HPDE6-E6E7 (cell line): ENCODE measurements around the gene PRSS2.
"Not testable (repeated sequence)": the region's sequence is repeated elsewhere in the genome, so short reads cannot be mapped to it uniquely, and the experiment has no call there.

ENCODE experiments used
- DNase-seq: peaks from one replicate; pipeline ENCODE4 v3.0.0; 2011; ENCODE audit warnings: missing footprints; ENCODE audit errors: extremely low spot score

PRSS2 gene

GRCh38 chr7:142759433-142759832 is 11.3 kb upstream of the PRSS2 start:
- no peak for DNase-seq

DNA sequence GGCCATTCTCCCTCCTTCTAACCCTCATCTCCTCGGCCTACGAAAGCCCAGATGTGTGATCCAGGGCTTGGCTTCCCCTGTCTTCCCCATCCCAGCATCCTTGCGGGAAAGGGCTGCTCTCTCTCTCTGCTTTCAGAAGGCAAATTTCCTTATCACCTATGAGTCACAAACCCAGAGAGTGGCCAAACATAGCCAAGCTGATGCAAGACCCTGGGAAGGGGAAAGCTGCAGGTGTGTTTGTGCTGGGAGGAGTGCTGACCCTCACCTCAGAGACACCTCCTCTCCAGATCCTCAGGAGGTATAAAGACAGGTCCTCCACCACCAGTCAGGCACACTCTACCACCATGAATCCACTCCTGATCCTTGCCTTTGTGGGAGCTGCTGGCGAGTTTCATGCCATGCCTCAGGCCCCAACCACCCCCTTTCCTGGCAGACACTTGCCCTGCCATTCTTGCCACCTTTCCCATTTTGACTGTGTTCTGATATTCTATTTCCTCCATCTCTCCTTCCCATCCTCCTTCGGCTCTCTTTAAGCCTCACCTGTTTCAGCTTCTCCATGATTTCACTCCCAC is 10.6 kb upstream of the PRSS2 start:
- DNase-seq: no peak

DNA sequence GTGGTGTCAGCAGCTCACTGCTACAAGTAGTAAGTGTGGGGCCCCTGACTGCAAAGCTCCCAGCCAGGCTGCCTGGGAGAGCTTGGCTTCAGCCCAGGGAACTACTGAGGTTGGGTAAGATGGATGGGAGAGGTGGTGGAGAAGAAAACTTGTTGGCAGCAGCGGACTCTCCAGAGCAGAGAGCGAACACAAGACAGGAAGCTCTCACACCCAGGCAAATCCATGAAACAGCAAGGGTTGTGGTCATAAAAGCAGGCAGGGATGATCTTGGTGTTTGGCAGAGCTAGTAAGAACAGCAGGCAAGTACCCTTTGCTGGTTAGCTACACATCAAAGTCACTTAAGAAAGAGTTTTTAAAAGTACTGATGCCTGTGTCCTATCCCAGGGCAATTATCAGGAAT is 9.2 kb upstream of the PRSS2 start:
- DNase-seq: not testable (repeated sequence)

DNA sequence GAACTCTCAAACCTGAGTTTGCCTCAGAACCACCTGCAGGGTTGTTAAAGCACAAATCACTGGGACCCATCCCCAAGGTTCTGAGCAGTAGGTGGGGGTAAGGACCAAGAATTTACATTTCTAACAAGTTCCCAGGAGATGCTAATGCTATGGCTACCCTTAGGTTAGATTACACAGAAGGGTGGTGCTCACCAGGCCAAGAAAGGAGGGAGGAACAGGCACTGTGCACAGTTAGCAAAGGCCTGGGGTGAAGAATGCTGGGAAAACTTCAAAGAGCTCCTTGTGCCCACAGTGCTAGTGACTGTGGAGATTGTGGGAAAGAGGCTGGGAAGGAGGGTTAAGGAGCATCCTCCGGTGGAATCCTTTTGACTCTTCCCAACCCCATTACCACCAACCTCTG is 8.7 kb upstream of the PRSS2 start:
- no peak for DNase-seq

DNA sequence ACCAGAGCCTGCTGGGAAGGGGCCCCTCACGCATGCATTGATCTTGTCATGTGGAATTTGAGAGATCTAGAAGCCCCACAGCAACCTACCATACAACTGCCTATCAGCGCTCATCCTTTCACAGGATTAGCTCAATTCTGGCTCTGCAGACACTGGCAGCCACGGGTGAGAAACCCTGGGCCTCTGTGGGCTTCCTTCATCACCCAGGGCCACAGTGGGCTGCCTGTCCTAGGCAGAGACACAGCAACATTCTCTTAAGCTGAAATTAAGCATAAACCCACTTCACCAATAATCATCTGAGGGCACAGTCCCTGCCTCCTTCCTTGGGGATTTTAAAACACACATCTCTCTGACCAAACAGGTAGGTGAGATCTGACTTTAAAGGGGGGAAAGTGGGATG is 3.3 kb upstream of the PRSS2 start:
- no peak for DNase-seq

- DNase-seq: no peak
Observed at GRCh38 chr7:142767861-142768260, 2.9 kb upstream of the PRSS2 start.

GRCh38 chr7:142768885-142769284 is 1.9 kb upstream of the PRSS2 start:
- not testable (repeated sequence) for DNase-seq

- DNase-seq: no peak
Observed at GRCh38 chr7:142771353-142771723, 568 bp downstream of the PRSS2 start.

DNA sequence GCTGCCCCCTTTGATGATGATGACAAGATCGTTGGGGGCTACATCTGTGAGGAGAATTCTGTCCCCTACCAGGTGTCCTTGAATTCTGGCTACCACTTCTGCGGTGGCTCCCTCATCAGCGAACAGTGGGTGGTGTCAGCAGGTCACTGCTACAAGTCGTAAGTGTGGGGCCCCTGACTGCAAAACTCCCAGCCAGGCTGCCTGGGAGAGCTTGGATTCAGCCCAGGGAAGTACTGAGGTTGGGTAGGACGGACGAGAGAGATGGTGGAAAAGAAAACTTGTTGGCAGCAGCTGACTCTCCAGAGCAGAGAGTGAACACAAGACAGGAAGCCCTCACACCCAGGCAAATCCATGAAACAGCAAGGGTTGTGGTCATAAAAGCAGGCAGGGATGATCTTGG is 1.3 kb downstream of the PRSS2 start:
- no peak for DNase-seq

- no peak for DNase-seq
Observed at GRCh38 chr7:142772673-142773072, 1.9 kb downstream of the PRSS2 start.

GRCh38 chr7:142773230-142773629 is 2.5 kb downstream of the PRSS2 start:
- no peak for DNase-seq

DNA sequence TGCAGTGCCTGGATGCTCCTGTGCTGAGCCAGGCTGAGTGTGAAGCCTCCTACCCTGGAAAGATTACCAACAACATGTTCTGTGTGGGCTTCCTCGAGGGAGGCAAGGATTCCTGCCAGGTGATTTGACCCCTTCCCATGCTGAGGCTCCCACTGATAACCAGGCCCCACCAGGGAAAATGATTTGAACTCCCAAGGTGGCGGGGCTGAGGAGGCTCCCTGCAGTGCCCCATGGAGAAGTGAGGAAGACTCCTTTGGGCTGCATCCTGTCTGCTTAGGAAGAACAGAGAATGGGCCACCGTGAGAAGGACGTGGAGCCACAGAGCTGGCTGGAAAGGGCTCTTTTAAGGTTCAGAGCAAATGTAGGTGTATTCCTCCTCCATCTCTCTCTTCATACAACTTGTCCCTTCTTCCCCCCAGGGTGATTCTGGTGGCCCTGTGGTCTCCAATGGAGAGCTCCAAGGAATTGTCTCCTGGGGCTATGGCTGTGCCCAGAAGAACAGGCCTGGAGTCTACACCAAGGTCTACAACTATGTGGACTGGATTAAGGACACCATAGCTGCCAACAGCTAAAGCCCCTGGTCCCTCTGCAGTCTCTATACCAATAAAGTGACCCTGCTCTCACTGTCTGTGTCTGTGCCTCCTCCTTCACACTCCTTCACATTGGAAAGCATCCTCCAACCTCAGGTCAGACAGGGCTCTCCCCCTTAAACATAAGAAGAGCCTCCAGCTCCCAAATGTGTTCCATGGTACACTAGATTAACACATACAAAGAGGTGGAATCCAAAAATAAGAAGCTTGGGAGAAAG is 3.4 kb downstream of the PRSS2 start:
- no peak for DNase-seq

GRCh38 chr7:142774826-142775225 is 4.1 kb downstream of the PRSS2 start:
- no peak for DNase-seq

DNA sequence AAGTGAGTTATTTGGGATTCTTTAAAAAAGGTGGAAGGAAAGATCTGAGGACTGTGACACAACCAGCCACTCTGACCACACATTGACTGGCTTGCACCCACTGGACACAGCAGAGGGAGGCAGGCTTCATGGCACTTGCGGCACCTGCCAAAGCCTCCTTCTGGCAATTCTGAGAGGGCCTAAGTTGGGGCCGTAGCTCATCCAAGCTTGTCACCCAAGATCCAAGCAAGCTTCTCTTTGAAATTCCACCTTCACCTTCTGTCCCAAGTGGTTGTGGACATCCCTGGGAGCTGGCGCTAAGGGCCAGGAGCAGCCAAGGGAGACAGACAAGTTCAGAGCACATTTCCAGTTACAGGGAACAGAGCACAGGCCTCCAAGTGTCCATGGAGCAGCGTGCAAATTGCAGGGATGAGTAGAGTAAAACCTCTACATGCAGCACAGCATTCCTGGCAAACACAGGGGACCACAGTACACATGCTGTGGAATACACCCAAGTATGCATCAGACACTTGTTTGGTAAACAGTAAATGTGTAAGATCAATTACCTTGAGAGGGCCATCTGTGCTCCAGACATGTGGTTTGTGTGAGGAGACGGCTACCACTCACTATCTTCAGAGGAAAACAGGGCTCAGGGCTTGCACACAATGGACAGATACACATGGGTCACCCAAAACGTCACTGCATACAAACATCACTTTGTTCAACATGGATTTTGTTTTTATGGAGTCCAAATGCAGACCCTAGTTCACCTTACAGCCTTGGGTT is 4.8 kb downstream of the PRSS2 start:
- not testable (repeated sequence) for DNase-seq

- no peak for DNase-seq
Observed at GRCh38 chr7:142776206-142776844, 5.6 kb downstream of the PRSS2 start.

GRCh38 chr7:142776845-142777225 is 6.1 kb downstream of the PRSS2 start:
- not testable (repeated sequence) for DNase-seq

- no peak for DNase-seq
Observed at GRCh38 chr7:142777318-142777717, 6.5 kb downstream of the PRSS2 start.

GRCh38 chr7:142782922-142783900 is 12.4 kb downstream of the PRSS2 start:
- DNase-seq: peak; percentile 70

- no peak for DNase-seq
Observed at GRCh38 chr7:142784096-142784495, 13.3 kb downstream of the PRSS2 start.

DNA sequence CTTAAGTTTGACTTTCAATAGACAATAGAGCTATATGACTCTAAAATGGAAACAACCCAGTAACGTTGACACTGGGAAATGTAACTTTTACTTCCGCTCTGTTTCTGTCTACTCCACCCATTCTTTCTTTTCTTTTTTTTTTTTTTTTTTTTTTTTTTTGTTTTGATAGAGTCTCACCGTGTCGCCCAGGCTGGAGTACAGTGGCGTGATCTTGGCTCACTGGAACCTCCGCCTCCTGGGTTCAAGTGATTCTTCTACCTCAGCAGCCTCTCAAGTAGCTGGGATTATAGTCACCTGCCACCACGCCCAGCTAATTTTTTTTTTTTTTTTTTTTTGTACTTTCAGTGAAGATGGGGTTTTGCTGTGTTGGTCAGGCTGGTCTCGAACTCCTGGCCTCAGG is 13.9 kb downstream of the PRSS2 start:
- no peak for DNase-seq

- no peak for DNase-seq
Observed at GRCh38 chr7:142785841-142786250, 15.1 kb downstream of the PRSS2 start.
